ENCODE measurements around the gene C12orf43.

DNA sequence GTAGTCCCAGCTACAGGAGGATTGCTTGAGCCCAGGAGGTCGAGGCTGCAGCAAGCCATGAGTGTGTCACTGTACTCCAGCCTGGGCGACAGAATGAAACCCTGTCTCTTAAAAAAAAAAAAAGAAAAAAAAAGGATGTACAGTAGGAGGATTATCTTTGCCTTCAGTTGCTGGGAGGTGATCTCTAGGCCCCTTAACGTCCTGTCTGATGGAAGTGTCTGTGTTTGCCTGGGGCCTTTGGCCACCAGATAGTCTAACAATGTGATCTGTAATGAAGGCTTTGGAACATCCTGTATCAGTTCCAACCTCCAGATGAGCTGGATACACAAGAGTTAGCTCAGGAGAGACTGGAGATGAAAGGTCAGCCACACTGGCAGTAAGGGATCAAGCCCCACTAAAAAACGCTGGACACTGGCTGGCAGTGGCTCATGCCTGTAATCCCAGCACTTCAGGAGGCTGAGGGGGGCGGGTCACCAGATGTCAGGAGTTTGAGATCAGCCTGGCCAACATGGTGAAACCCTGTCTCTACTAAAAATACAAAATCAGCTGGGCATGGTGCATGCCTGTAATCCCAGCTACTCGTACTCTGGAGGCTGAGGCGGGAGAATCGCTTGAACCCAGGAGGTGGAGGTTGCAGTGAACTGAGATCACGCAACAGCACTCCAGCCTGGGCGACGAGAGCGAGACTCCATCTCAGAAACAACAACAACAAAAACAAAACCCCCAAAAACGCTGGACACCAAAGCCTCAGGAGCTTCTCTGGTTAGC, 57.0 kb downstream of the C12orf43 start:
- TF ChIP-seq, protein P1, sequence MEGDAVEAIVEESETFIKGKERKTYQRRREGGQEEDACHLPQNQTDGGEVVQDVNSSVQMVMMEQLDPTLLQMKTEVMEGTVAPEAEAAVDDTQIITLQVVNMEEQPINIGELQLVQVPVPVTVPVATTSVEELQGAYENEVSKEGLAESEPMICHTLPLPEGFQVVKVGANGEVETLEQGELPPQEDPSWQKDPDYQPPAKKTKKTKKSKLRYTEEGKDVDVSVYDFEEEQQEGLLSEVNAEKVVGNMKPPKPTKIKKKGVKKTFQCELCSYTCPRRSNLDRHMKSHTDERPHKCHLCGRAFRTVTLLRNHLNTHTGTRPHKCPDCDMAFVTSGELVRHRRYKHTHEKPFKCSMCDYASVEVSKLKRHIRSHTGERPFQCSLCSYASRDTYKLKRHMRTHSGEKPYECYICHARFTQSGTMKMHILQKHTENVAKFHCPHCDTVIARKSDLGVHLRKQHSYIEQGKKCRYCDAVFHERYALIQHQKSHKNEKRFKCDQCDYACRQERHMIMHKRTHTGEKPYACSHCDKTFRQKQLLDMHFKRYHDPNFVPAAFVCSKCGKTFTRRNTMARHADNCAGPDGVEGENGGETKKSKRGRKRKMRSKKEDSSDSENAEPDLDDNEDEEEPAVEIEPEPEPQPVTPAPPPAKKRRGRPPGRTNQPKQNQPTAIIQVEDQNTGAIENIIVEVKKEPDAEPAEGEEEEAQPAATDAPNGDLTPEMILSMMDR (conservative IDR thresholded peaks at IDR 0.05 in 1 of 2, IDR thresholded peaks at IDR 0.05 in 1 of 2; ENCODE audit: extremely low read depth in 1 of 2, insufficient read depth in 1 of 2, low read depth in 1 of 2, low read length in 2 of 2): no peak
- no peak for TF ChIP-seq EZH2 (IDR thresholded peaks at IDR 0.05; ENCODE audit: borderline replicate concordance, low read length)
